ENCODE measurements around the gene TXLNG.

Gene TXLNG

DNA sequence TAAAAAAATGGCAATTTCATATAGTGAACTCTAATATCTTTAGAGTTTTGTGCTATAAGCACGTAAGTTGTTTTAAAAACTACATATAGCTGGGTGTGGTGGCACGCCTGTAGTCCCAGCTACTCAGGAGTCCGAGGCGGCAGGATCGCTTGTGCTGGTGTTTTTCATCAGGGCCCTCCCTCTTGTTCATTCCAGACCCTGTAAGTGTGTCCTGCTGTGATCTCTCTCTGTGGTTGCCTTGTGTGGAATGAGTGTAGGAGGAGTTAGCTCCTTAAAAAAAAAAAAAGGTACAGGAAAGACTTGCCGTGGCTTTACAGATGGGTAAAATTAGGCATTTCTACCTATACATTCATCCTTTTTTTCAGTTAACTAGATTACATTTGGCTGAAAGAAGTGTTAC is 48.5 kb downstream of the TXLNG start:
- TF ChIP-seq, protein P1, sequence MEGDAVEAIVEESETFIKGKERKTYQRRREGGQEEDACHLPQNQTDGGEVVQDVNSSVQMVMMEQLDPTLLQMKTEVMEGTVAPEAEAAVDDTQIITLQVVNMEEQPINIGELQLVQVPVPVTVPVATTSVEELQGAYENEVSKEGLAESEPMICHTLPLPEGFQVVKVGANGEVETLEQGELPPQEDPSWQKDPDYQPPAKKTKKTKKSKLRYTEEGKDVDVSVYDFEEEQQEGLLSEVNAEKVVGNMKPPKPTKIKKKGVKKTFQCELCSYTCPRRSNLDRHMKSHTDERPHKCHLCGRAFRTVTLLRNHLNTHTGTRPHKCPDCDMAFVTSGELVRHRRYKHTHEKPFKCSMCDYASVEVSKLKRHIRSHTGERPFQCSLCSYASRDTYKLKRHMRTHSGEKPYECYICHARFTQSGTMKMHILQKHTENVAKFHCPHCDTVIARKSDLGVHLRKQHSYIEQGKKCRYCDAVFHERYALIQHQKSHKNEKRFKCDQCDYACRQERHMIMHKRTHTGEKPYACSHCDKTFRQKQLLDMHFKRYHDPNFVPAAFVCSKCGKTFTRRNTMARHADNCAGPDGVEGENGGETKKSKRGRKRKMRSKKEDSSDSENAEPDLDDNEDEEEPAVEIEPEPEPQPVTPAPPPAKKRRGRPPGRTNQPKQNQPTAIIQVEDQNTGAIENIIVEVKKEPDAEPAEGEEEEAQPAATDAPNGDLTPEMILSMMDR (IDR thresholded peaks at IDR 0.05; ENCODE audit: control insufficient read depth, insufficient read depth, low read depth, low read length, missing control alignments): no peak
- no peak for DNase-seq (ENCODE audit: low read depth)

DNA sequence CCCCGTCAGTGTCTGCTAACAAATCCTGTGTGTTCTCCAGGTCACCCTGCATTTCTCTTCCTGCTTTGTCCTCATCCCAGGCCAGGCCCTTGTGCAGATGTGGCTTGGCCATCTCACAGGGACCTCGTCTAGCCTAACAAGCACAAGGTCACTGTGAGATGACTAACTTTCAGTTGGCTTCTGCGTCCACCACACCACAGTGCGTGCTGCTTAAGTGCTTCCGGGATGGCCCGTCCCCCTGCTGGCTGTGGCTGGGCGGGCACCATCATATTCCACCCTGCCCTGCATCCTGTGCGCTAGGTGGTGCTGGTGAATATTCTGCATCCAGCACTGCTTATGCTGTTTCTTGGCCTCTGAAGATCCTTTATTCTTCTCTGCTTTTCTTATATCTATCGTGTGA is 50.1 kb downstream of the TXLNG start:
- H3K4me3 ChIP-seq (ENCODE audit: control insufficient read depth, low read depth, low read length): no peak overlapping the region
- DNase-seq (ENCODE audit: low read depth): no peak
- TF ChIP-seq, protein P1 (IDR thresholded peaks at IDR 0.05; ENCODE audit: control insufficient read depth, insufficient read depth, low read depth, low read length, missing control alignments): peak; percentile 61

More for the DNA sequence above, 48.5 kb downstream of the TXLNG start:
- H3K4me3 ChIP-seq (ENCODE audit: control insufficient read depth, low read depth, low read length): no peak overlapping the region

DNA sequence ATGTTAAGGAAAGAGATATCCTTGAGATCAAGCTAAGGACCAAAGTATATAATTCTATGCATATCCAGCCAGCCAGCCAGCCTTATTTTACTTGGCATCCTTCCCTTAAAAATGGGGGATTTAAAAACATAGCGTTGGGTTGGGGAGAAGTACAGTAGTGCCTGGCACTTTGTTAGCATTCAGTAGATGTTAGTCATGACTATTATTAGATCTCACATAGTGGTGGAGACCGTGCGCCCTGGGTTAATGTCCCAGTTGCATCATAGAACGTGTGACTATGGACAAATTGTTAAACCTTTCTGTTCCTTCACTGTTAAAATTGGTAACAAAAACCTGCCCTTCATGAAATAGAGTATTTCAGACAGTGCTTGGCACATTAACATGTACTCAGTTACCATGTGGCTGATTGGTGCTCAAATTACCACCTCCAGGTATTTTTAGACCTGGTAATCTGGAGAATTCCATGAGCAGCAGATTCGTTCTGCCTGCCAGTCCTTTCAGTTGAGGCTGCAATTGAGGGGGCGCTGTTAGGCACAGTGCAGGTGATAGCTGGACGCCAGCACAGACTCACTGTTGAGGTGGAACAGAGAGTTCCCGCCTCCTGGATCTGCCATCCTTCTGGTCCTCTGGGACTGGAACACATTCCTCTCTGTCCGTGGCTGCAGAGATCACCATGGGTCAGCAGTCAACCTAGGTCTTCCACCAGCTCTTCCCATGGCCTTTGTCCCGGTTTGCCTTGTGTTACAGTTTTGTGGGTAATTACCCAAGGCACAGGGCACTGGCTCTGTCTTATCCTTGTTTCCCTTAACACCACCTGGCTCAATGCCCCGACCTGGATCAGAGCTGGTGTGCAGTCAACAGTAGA is 52.2 kb downstream of the TXLNG start:
- peak; percentile 55 for DNase-seq (ENCODE audit: low read depth)
- H3K4me3 ChIP-seq (ENCODE audit: control insufficient read depth, low read depth, low read length): no peak overlapping the region
- TF ChIP-seq, protein P1 (IDR thresholded peaks at IDR 0.05; ENCODE audit: control insufficient read depth, insufficient read depth, low read depth, low read length, missing control alignments): no peak

DNA sequence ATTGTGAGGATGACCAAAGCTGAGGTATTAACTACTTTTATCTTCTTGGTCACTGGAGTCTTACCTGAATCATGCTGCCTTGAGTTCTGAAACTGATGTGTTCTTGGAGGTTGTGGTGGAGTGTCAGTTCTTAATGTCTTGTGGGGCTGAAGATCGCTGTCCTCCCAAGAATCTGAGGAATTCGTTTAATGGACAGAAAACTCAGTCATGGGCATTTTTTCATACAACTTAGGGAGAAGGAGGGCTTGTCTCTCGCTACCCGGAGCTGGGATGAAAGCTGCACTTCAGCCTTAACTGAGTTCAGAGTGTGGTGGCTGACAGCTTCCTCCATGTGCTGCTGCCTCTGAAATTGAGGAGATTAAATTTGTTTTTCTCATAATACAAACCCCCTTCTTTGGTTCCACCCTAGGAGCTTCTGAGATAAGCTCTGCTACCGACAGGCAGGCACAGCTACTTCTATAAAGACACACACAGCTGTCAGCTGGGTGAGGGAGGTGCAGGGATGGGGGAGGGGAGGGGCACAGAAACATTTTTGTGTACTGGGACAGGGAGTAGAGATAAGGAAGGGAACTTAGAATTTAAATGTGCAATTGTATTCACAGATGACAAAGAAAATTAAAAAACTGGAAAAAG is 53.1 kb downstream of the TXLNG start:
- H3K4me3 ChIP-seq (ENCODE audit: control insufficient read depth, low read depth, low read length): no peak overlapping the region
- DNase-seq (ENCODE audit: low read depth): no peak
- TF ChIP-seq, protein P1 (IDR thresholded peaks at IDR 0.05; ENCODE audit: control insufficient read depth, insufficient read depth, low read depth, low read length, missing control alignments): no peak

DNA sequence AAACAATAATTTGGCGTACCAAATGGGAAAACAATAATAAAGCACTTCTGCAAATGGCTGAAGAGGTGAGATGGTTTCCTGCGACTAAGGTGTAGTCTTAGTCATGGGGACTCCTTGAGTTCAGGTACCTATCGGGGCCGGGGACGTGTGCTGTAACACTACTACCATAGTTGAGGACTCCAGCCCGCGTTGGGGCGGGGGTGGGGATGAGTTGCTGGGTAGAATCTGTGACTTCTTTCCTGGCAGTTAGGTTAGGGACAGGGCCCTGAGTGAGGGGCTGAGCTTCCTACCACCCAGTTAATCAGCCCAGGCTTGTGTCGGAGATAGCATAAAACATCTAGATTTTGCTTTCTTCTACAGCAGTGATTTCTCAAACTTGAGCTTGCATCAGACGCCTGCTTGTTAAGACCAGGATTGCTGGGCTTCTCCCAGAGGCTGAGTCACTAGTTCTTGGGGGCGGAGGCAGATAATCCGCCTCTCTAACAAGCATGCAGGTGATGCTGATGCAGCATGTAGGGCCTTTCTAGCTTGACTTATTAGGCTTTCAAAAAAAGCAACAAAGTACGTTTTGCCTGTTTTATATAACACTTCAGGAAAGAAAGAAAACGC is 53.7 kb downstream of the TXLNG start:
- TF ChIP-seq, protein P1 (IDR thresholded peaks at IDR 0.05; ENCODE audit: control insufficient read depth, insufficient read depth, low read depth, low read length, missing control alignments): no peak
- no peak for DNase-seq (ENCODE audit: low read depth)
- H3K4me3 ChIP-seq (ENCODE audit: control insufficient read depth, low read depth, low read length): no peak overlapping the region

DNA sequence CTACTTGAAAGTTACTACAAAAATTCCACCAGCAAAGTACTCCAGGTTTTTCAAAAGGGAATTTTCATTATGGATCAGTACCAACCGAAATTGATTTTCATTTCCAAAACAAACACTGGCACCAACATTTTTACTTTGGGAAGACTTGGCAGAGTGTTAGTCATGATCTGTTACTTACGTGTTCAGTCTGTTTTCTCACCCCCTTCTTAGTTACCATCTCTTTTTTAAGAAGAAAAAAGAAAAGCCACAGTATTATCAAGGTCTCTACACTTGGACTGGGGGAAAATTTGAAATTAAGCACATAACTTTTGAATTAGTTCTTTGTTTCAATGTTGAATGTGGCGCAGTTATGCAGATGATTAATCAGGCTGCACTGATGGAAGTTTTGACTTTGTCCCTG is 56.4 kb downstream of the TXLNG start:
- no peak for DNase-seq (ENCODE audit: low read depth)
- TF ChIP-seq, protein P1 (IDR thresholded peaks at IDR 0.05; ENCODE audit: control insufficient read depth, insufficient read depth, low read depth, low read length, missing control alignments): no peak
- no peak overlapping the region for H3K4me3 ChIP-seq (ENCODE audit: control insufficient read depth, low read depth, low read length)

Data from AG09309 (cell line).